Esophagus squamous epithelium (tissue), 4 donors: ENCODE results near the gene PTPRS.

ENCODE experiments used
- CTCF ChIP-seq, 6 experiments: fragments of 450-650 bp in 4 of 6; fragments of 200-600 bp in 2 of 6; sonication (generic) in 2 of 6; IDR thresholded peaks; one replicate each; pipeline ENCODE4 v1.5.1; 2016 to 2019; ENCODE audit warnings: antibody characterized with exemption in 6 of 6, mild to moderate bottlenecking in 4 of 6, moderate library complexity in 4 of 6
- POLR2A ChIP-seq, 4 donors: fragments of 450-650 bp; IDR thresholded peaks; one replicate each; pipeline ENCODE4 v1.6.1; 2017; ENCODE audit warnings: antibody characterized with exemption in 4 of 4, mild to moderate bottlenecking in 4 of 4, moderate library complexity in 3 of 4

GRCh38 chr19:5296021-5296420 lies 44.6 kb downstream of the PTPRS start:
- TF ChIP-seq CTCF (IDR thresholded peaks at IDR 0.05) (no peak), POLR2A (IDR thresholded peaks at IDR 0.05) (no peak)
